ENCODE results near the gene ADGRB2.

GRCh38 chr1:31781138-31781755 lies 17.1 kb upstream of the ADGRB2 start:
- TF ChIP-seq CTCF (IDR thresholded peaks at IDR 0.05) (no peak), POLR2AphosphoS5 (IDR thresholded peaks at IDR 0.05; ENCODE audit: low read depth, low read length) (no peak)
